Activated CD4-positive, alpha-beta T cell treated with anti-CD3 and anti-CD28 coated beads for 24 hours (primary cell): Measurements from ENCODE around the gene TESMIN.

ENCODE experiments used
- DNase-seq, 2 donors: peaks; one replicate each; pipeline ENCODE4 v3.0.0-alpha.2; 2020; ENCODE audit warnings: low read depth in 2 of 2

The TESMIN gene

GRCh38 chr11:68661014-68661413, 90.3 kb downstream of the TESMIN start:
- no peak for DNase-seq

- DNase-seq: no peak
These were observed 91.1 kb downstream of the TESMIN start for GRCh38 chr11:68660066-68660810.

GRCh38 chr11:68659158-68659921, 92.0 kb downstream of the TESMIN start:
- no peak for DNase-seq

GRCh38 chr11:68658661-68659060, 92.7 kb downstream of the TESMIN start:
- DNase-seq: no peak

GRCh38 chr11:68658097-68658496, 93.2 kb downstream of the TESMIN start:
- no peak for DNase-seq
